A549 (cell line): ENCODE data around the gene MRPL30. TPM values are rescaled to one million over a fixed set of nuclear protein-coding genes. Genes with fewer than 3 reads are reported as not detected.

ENCODE experiments used
- ATAC-seq, 2 experiments: fragments of 200-7000 bp in 1 of 2; fragments of >200 bp in 1 of 2; cut with Nextera tagmentation in 1 of 2; cut with Tn5 transposase in 1 of 2; 3 replicates each; pipeline versions ENCODE4 v1.8.0 to v1.9.1; 2018 to 2020; ENCODE audit warnings: mild to moderate bottlenecking in 1 of 2, moderate library complexity in 1 of 2
- CTCF ChIA-PET: fragments of 300-600 bp; sonication (Branson Sonifier 250); formaldehyde crosslinking; extraction: SDS; loops from one replicate; lab custom pipeline; 2021; ENCODE audit warnings: antibody characterized with exemption, inconsistent platforms; lab: Yijun Ruan, JAX
- POLR2A ChIA-PET: fragments of 350-600 bp; formaldehyde crosslinking; extraction: SDS; loops from one replicate; lab custom pipeline; 2021; ENCODE audit warnings: antibody characterized with exemption, inconsistent platforms; lab: Yijun Ruan, JAX
- DNase-seq, 2 experiments: peaks; one replicate each; pipeline versions ENCODE4 v3.0.0 to v3.0.0-alpha.2; 2011 to 2016; ENCODE audit warnings: low read depth in 1 of 2, low spot score in 1 of 2
- FAIRE-seq: peaks from 2 replicates; lab custom pipeline; 2011; peaks lifted over from hg19 to GRCh38; lab: Jason Lieb, UNC
- H3K27ac ChIP-seq, 2 experiments: fragments of >200 bp; sonication (Bioruptor Twin); formaldehyde crosslinking; 3 replicates each; pipeline ENCODE4 v1.5.1; 2016 to 2017
- H3K4me1 ChIP-seq: fragments of >200 bp; sonication (Bioruptor Twin); formaldehyde crosslinking; 3 replicates; pipeline ENCODE4 v1.6.1; 2016
- H3K4me2 ChIP-seq: fragments of >200 bp; sonication (Bioruptor Twin); formaldehyde crosslinking; 3 replicates; pipeline ENCODE4 v1.6.1; 2016
- H3K4me3 ChIP-seq: fragments of >200 bp; sonication (Bioruptor Twin); formaldehyde crosslinking; 3 replicates; pipeline ENCODE4 v1.5.1; 2016
- H3K9me3 ChIP-seq: fragments of >200 bp; sonication (Bioruptor Twin); formaldehyde crosslinking; 3 replicates; pipeline ENCODE4 v1.6.1; 2016
- CBX2 ChIP-seq: fragments of 200-600 bp; sonication (generic); IDR thresholded peaks from 2 replicates; pipeline ENCODE4 v1.6.1; 2016; ENCODE audit warnings: low read depth, mild to moderate bottlenecking, borderline replicate concordance
- CBX8 ChIP-seq: fragments of 200-600 bp; sonication (generic); IDR thresholded peaks from 2 replicates; pipeline ENCODE4 v1.6.1; 2016
- CEBPB ChIP-seq, 2 experiments: fragments of >200 bp in 1 of 2; sonication (Bioruptor Twin) in 1 of 2; formaldehyde crosslinking in 1 of 2; IDR thresholded peaks; 2 replicates each; pipeline ENCODE4 v1.6.1; 2012 to 2016
- CHD4 ChIP-seq: fragments of 200-600 bp; sonication (generic); IDR thresholded peaks from 2 replicates; pipeline ENCODE4 v1.6.1; 2016; ENCODE audit warnings: antibody characterized with exemption, mild to moderate bottlenecking, borderline replicate concordance
- EP300 ChIP-seq, 2 experiments: fragments of >200 bp; sonication (Bioruptor Twin); formaldehyde crosslinking; IDR thresholded peaks; 2 replicates in 1 of 2; 3 replicates in 1 of 2; pipeline ENCODE4 v1.6.1; 2016 to 2017
- FOSL2 ChIP-seq, 2 experiments: fragments of 450-650 bp in 1 of 2; fragments of >200 bp in 1 of 2; sonication (Bioruptor Twin) in 1 of 2; formaldehyde crosslinking; IDR thresholded peaks; 2 replicates each; pipeline versions ENCODE4 v1.5.0 to v1.6.1; 2016 to 2020; ENCODE audit warnings: mild to moderate bottlenecking in 1 of 2, moderate library complexity in 1 of 2
- FOXS1 ChIP-seq: fragments of 250-450 bp; sonication (Bioruptor Pico); IDR thresholded peaks from 2 replicates; pipeline ENCODE4 v1.5.0; 2020; ENCODE audit warnings: mild to moderate bottlenecking, moderate library complexity
- HEYL ChIP-seq: fragments of 250-450 bp; sonication (Bioruptor Pico); IDR thresholded peaks from 2 replicates; pipeline ENCODE4 v1.8.0; 2021; ENCODE audit warnings: mild to moderate bottlenecking, moderate library complexity
- HOXB13 ChIP-seq: fragments of 250-450 bp; sonication (Bioruptor Pico); IDR thresholded peaks from 2 replicates; pipeline ENCODE4 v1.5.0; 2020; ENCODE audit warnings: low read depth, mild to moderate bottlenecking, moderate library complexity
- HOXB5 ChIP-seq: fragments of 250-450 bp; sonication (Bioruptor Pico); IDR thresholded peaks from 2 replicates; pipeline ENCODE4 v1.5.0; 2020; ENCODE audit warnings: mild to moderate bottlenecking, moderate library complexity
- JUNB ChIP-seq: fragments of >200 bp; sonication (Bioruptor Twin); formaldehyde crosslinking; IDR thresholded peaks from 2 replicates; pipeline ENCODE4 v1.6.1; 2016
- KDM5A ChIP-seq: fragments of 200-600 bp; sonication (generic); IDR thresholded peaks from 2 replicates; pipeline ENCODE4 v1.6.1; 2016; ENCODE audit warnings: antibody characterized with exemption, mild to moderate bottlenecking
- MAZ ChIP-seq: fragments of 150-350 bp; IDR thresholded peaks from 2 replicates; pipeline ENCODE4 v1.6.1; 2014; ENCODE audit warnings: antibody characterized with exemption, low read depth, low read length, borderline replicate concordance
- NFE2L2 ChIP-seq: fragments of 150-350 bp; conservative IDR thresholded peaks from 2 replicates; pipeline ENCODE4 v1.6.1; 2014; ENCODE audit warnings: low read length
- NR3C1 ChIP-seq: fragments of >200 bp; sonication (Bioruptor Twin); formaldehyde crosslinking; IDR thresholded peaks from 3 replicates; pipeline ENCODE4 v1.6.1; 2017
- PHF8 ChIP-seq: fragments of 200-600 bp; sonication (generic); IDR thresholded peaks from 2 replicates; pipeline ENCODE4 v1.6.1; 2016; ENCODE audit warnings: low read depth, mild to moderate bottlenecking, antibody characterized with exemption, moderate library complexity, borderline replicate concordance
- RCOR1 ChIP-seq: fragments of 150-350 bp; IDR thresholded peaks from 2 replicates; pipeline ENCODE4 v1.6.1; 2014; ENCODE audit warnings: antibody characterized with exemption, low read length, low read depth
- SMC3 ChIP-seq: fragments of >200 bp; sonication (Bioruptor Twin); formaldehyde crosslinking; IDR thresholded peaks from 3 replicates; pipeline ENCODE4 v1.6.1; 2018; ENCODE audit warnings: inconsistent platforms
- TFCP2L1 ChIP-seq: fragments of 250-450 bp; sonication (Bioruptor Pico); IDR thresholded peaks from 2 replicates; pipeline ENCODE4 v1.5.0; 2021; ENCODE audit warnings: mild to moderate bottlenecking
- ZSCAN20 ChIP-seq: fragments of 250-450 bp; sonication (Bioruptor Pico); IDR thresholded peaks from 2 replicates; pipeline ENCODE4 v1.8.0; 2022; ENCODE audit warnings: mild to moderate bottlenecking, moderate library complexity
- WGBS: methylation state at CpG from one replicate; pipeline ENCODE4 v1.1.6; 2017; ENCODE audit errors: missing lambda C conversion rate; 5-methylcytosine and 5-hydroxymethylcytosine counted together
- polyA plus RNA-seq, 4 experiments: library from polyadenylated mRNA; depleted of rRNA in 3 of 4; stranded (reverse); fragments of >200 nt; fragmentation: RNase III in 1 of 4; extraction: RNeasy Plus Mini Kit Qiagen cat#74134 plus additional on column Dnase treatment in 1 of 4; gene quantifications; 2 replicates in 3 of 4; 3 replicates in 1 of 4; pipeline ENCODE4 v1.2.3, GENCODE V29; 2011 to 2017
- TF ChIP-seq, protein P1 (sequence below): fragments of 200-600 bp; sonication (generic); IDR thresholded peaks from 2 replicates; pipeline ENCODE4 v1.6.1; 2016; ENCODE audit warnings: antibody characterized with exemption, mild to moderate bottlenecking, moderate library complexity
- TF ChIP-seq, protein P2 (sequence below): fragments of >200 bp; sonication (Bioruptor Twin); formaldehyde crosslinking; IDR thresholded peaks from 3 replicates; pipeline ENCODE4 v1.5.1; 2016
- TF ChIP-seq, protein P3 (sequence below): fragments of >200 bp; sonication (Bioruptor Twin); formaldehyde crosslinking; IDR thresholded peaks from 2 replicates; pipeline ENCODE4 v1.6.1; 2016

Gene MRPL30
- polyA plus RNA-seq, 2 of the 4 experiments (the other 2 are of a cell fraction): 40.0 to 43.5 TPM

DNA sequence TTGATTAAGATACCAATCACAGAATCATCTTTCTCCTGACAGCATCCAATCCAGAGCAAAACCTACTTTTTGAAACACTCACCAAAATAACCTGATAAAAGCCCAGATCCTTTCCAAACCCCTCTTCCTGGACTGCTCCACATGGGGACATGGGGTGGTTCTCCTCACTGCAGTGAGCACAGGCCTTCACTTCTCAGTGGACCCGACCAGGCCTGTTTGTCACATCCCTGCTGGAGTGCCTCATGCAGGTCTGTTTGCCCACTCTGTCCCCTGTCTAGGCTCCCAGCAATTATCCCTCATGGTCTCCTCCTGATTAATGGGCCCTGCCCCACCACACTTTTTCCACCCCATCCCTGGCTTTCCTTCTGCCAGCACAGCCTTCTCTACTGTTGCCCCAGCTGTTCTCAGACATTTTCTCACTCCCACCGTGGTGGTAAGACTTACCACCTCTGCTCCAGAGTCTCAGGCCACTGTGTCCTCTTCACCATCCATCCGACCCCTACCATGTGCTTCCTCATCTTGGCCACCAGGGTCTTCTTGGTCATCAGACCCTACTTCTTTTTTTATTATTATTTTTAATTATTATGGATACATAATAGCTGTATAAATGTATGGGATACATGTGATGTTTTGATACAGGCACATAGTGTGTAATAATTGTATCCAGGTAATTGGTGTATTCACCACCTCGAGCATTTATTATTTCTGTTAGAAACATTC is 21.1 kb downstream of the MRPL30 start:
- DNase-seq (no peak), FAIRE-seq (no peak), ATAC-seq (peak in 1 of 2 experiments; percentile 57; a peak in 3 of 6 replicates)
- Histone ChIP-seq H3K9me3 (no peaks in the 10 kb centered on the region), H3K4me1 (peaks cover 9% of the 10 kb centered on the region; the same call in 2 of the 3 replicates), H3K4me2 (no peak overlapping the region), H3K4me3 (no peak overlapping the region), H3K27ac (no peak overlapping the region)
- CTCF ChIA-PET: no interaction called here
- WGBS: 78% methylated on average over 4 of the region's 4 CpGs
- POLR2A ChIA-PET: no interaction called here
- TF ChIP-seq NR3C1 (no peak), FOXS1 (CRISPR knock-in tag) (no peak), HOXB5 (CRISPR knock-in tag) (no peak), RCOR1 (no peak), CBX8 (no peak), FOSL2 (IDR thresholded peaks at IDR 0.05) (no peak), FOSL2 (CRISPR knock-in tag; IDR thresholded peaks at IDR 0.05) (no peak), CEBPB (IDR thresholded peaks at IDR 0.05) (no peak), EP300 (IDR thresholded peaks at IDR 0.05) (no peak), KDM5A (no peak), SMC3 (no peak), MAZ (no peak), CBX2 (no peak), PHF8 (no peak)
- TF ChIP-seq, protein P1, sequence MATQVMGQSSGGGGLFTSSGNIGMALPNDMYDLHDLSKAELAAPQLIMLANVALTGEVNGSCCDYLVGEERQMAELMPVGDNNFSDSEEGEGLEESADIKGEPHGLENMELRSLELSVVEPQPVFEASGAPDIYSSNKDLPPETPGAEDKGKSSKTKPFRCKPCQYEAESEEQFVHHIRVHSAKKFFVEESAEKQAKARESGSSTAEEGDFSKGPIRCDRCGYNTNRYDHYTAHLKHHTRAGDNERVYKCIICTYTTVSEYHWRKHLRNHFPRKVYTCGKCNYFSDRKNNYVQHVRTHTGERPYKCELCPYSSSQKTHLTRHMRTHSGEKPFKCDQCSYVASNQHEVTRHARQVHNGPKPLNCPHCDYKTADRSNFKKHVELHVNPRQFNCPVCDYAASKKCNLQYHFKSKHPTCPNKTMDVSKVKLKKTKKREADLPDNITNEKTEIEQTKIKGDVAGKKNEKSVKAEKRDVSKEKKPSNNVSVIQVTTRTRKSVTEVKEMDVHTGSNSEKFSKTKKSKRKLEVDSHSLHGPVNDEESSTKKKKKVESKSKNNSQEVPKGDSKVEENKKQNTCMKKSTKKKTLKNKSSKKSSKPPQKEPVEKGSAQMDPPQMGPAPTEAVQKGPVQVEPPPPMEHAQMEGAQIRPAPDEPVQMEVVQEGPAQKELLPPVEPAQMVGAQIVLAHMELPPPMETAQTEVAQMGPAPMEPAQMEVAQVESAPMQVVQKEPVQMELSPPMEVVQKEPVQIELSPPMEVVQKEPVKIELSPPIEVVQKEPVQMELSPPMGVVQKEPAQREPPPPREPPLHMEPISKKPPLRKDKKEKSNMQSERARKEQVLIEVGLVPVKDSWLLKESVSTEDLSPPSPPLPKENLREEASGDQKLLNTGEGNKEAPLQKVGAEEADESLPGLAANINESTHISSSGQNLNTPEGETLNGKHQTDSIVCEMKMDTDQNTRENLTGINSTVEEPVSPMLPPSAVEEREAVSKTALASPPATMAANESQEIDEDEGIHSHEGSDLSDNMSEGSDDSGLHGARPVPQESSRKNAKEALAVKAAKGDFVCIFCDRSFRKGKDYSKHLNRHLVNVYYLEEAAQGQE: no peak

DNA sequence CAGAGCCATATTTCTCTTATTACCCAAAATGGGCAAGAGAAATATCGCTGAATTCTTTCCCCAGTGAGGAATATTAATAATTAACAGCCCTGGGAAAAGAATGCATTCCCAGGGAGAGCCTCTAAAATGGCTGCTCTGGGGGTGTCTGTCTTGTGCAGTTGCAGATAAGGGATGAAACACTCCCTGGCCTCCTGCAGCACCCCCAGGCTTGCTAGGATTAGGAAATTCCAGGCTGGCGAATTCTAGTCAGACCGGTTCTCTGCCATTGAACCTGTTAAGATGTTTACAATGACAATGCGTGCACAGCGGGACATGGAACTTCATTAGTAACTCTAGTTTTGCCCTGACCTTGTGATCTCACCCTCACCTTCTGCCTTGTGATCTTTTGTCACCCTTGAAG is 24.5 kb downstream of the MRPL30 start:
- H3K4me3 ChIP-seq: no peak overlapping the region
- TF ChIP-seq ZSCAN20 (CRISPR knock-in tag) (no peak), TFCP2L1 (CRISPR knock-in tag) (no peak)
- ChIA-PET CTCF (interaction anchor here (1.5 kb wide), 1 partner anchor 9 kb away, joined by 3 read pairs; no protein-coding TSS in a partner anchor), POLR2A (no interaction called here)
- DNase-seq (peak in 1 of 2 experiments; percentile 15), FAIRE-seq (no peak), ATAC-seq (no peak)
- H3K4me1 ChIP-seq: peaks cover 9% of the 10 kb centered on the region; the same call in 2 of the 3 replicates
- H3K27ac ChIP-seq: peak overlapping the region in 1 of 2 experiments; percentile 27; a peak in 1 of 6 replicates
- 74% methylated on average over 5 of the region's 5 CpGs for WGBS
- 0 out of 3 replicates have a peak overlapping the region, but pooled peaks have one; percentile 41 for H3K4me2 ChIP-seq
- no peaks in the 10 kb centered on the region for H3K9me3 ChIP-seq

DNA sequence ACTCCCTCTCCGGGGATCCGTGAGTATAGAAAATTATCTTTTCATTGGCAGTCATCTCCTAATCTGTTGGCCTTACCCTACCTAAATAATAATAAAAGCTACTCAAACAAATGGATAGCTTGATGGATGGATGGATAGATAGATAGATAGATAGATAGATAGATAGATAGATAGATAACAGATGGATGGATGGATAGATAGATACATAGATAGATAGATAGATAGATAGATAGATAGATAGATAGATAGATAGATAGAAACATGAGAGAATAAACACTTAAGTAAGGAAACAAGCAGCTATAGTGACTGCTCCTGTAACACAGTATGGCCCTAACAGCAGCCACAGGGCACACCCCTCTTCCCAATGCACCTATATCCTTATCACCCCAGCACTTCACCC is 35.1 kb downstream of the MRPL30 start:
- no peak overlapping the region for H3K4me3 ChIP-seq
- TF ChIP-seq HOXB13 (CRISPR knock-in tag) (no peak), ZSCAN20 (CRISPR knock-in tag) (no peak), MAZ (no peak), HEYL (CRISPR knock-in tag) (no peak), SMC3 (no peak), JUNB (no peak), HOXB5 (CRISPR knock-in tag) (no peak), CHD4 (no peak), CEBPB (IDR thresholded peaks at IDR 0.05) (no peak), NR3C1 (no peak), NFE2L2 (no peak), CBX8 (no peak)
- TF ChIP-seq, protein P2, sequence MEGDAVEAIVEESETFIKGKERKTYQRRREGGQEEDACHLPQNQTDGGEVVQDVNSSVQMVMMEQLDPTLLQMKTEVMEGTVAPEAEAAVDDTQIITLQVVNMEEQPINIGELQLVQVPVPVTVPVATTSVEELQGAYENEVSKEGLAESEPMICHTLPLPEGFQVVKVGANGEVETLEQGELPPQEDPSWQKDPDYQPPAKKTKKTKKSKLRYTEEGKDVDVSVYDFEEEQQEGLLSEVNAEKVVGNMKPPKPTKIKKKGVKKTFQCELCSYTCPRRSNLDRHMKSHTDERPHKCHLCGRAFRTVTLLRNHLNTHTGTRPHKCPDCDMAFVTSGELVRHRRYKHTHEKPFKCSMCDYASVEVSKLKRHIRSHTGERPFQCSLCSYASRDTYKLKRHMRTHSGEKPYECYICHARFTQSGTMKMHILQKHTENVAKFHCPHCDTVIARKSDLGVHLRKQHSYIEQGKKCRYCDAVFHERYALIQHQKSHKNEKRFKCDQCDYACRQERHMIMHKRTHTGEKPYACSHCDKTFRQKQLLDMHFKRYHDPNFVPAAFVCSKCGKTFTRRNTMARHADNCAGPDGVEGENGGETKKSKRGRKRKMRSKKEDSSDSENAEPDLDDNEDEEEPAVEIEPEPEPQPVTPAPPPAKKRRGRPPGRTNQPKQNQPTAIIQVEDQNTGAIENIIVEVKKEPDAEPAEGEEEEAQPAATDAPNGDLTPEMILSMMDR: no peak
- TF ChIP-seq, protein P3, sequence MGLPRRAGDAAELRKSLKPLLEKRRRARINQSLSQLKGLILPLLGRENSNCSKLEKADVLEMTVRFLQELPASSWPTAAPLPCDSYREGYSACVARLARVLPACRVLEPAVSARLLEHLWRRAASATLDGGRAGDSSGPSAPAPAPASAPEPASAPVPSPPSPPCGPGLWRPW: no peak
- WGBS: 85% methylated on average over 2 of the region's 2 CpGs
- POLR2A ChIA-PET: no interaction called here
- H3K4me2 ChIP-seq: no peak overlapping the region
- no peaks in the 10 kb centered on the region for H3K4me1 ChIP-seq
- no peaks in the 10 kb centered on the region for H3K9me3 ChIP-seq
- no peak for DNase-seq
- CTCF ChIA-PET: no interaction called here
- no peak for ATAC-seq
- no peak overlapping the region for H3K27ac ChIP-seq
- FAIRE-seq: no peak
